GM18526 (cell line): ENCODE results near the gene CTDSPL2.

Source experiments
- POLR2A ChIP-seq: IDR thresholded peaks from 3 replicates; pipeline ENCODE4 v1.6.1; 2011; ENCODE audit not compliant: insufficient read length; ENCODE audit errors: extremely low read depth

Gene CTDSPL2

GRCh38 chr15:44565387-44566154, 138.1 kb downstream of the CTDSPL2 start:
- no peak for TF ChIP-seq POLR2A

DNA sequence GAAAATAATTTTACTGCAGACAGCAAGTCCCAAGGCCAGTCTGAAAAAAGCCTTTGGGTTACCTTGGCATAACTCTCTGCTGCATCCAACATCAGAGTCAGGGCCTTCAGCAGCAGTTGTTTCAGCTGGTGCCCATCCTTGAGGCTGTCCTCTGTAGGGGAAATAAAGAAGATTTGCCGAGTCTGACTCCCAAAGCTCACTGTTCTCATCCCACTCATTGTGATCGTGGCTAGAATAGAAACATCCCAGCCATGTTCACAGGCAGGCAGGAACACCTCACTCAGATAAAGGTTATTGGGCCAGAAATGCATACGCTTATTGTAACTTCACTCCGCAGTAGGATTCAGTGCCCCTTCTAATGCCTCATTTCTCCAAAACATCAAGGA, 138.7 kb downstream of the CTDSPL2 start:
- TF ChIP-seq POLR2A: no peak

- no peak for TF ChIP-seq POLR2A
Measured at GRCh38 chr15:44568338-44568737, 140.9 kb downstream of the CTDSPL2 start.

GRCh38 chr15:44569316-44569715, 141.9 kb downstream of the CTDSPL2 start:
- no peak for TF ChIP-seq POLR2A

- TF ChIP-seq POLR2A: no peak
Measured at GRCh38 chr15:44570361-44570760, 142.9 kb downstream of the CTDSPL2 start.

DNA sequence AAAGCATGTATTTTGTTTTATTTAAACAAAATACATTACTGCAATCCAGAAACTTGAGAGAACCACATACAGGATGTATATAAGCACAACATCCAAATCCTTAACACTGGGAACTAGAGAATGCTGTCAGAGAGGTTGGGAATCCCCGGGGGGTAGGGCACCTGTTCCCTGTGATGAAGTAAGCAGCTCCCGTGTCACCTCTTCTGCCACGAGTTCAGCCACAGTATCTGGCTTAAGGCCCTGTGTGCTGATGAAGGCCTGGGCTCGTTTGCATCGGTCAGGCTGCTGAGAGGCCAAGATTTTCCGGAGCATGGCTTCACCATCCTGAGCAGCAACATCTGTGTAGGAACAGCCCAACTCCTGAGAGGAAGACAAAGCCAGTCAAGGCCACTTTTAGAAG, 146.0 kb downstream of the CTDSPL2 start:
- no peak for TF ChIP-seq POLR2A

DNA sequence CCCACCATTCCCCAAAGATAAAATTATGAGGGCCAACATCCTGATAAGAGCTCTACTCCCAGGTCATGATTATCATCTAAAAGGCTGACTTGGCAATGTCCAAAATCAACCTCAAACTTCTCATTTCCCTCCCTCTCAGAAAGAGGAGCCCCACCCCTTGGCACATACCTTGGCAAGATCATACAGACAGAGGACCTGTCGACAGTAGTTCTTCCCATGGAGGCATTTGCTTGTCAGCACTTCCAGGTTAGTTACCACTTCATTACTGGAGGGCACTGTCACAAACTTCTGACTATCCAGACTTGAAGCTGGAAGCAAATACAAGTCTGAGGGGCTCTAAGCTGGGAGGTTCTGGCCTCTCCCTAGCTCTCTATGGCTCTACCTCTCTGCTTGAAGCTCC, 147.3 kb downstream of the CTDSPL2 start:
- TF ChIP-seq POLR2A: no peak
